HG03575 (cell line): ENCODE measurements around the gene KTN1.

ENCODE experiments used
- ATAC-seq: cut with Tn5 transposase; IDR thresholded peaks from one replicate; pipeline ENCODE4 v1.9.1; 2021; ENCODE audit not compliant: unreplicated experiment, insufficient number of reproducible peaks, low FRiP score; ENCODE audit errors: extremely low read depth

The KTN1 gene

GRCh38 chr14:55572578-55572977 lies 7.4 kb upstream of the KTN1 start:
- no peak for ATAC-seq

GRCh38 chr14:55574988-55575387 lies 5.0 kb upstream of the KTN1 start:
- ATAC-seq: no peak

GRCh38 chr14:55577229-55577628 lies 2.8 kb upstream of the KTN1 start:
- no peak for ATAC-seq

- no peak for ATAC-seq
Observed at GRCh38 chr14:55578511-55578910, 1.5 kb upstream of the KTN1 start.

- no peak for ATAC-seq
Observed at GRCh38 chr14:55580470-55581341, 699 bp downstream of the KTN1 start.

GRCh38 chr14:55581342-55581771 lies 1.4 kb downstream of the KTN1 start:
- ATAC-seq: no peak

- no peak for ATAC-seq
Observed at GRCh38 chr14:55582746-55583145, 2.7 kb downstream of the KTN1 start.

- no peak for ATAC-seq
Observed at GRCh38 chr14:55583942-55584468, 4.0 kb downstream of the KTN1 start.

- ATAC-seq: no peak
Observed at GRCh38 chr14:55585854-55586253, 5.8 kb downstream of the KTN1 start.

- ATAC-seq: no peak
Observed at GRCh38 chr14:55586411-55586810, 6.4 kb downstream of the KTN1 start.

- no peak for ATAC-seq
Observed at GRCh38 chr14:55587847-55588246, 7.8 kb downstream of the KTN1 start.

GRCh38 chr14:55588259-55588699 lies 8.3 kb downstream of the KTN1 start:
- no peak for ATAC-seq

- no peak for ATAC-seq
Observed at GRCh38 chr14:55589171-55589570, 9.2 kb downstream of the KTN1 start.

GRCh38 chr14:55592436-55592835 lies 12.4 kb downstream of the KTN1 start:
- no peak for ATAC-seq

- ATAC-seq: no peak
Observed at GRCh38 chr14:55593698-55594097, 13.7 kb downstream of the KTN1 start.

- no peak for ATAC-seq
Observed at GRCh38 chr14:55599250-55599879, 19.4 kb downstream of the KTN1 start.

- ATAC-seq: no peak
Observed at GRCh38 chr14:55600784-55601561, 21.0 kb downstream of the KTN1 start.

GRCh38 chr14:55603401-55603953 lies 23.5 kb downstream of the KTN1 start:
- no peak for ATAC-seq

GRCh38 chr14:55604488-55604887 lies 24.5 kb downstream of the KTN1 start:
- no peak for ATAC-seq
